Measurements from ENCODE around the gene RBM17. TPM values are rescaled to one million over a fixed set of nuclear protein-coding genes. Genes with fewer than 3 reads are reported as not detected.
A peak's percentile ranks its signal among the peaks of the same experiment; 100 is the strongest.

Gene RBM17
- total and polyA plus RNA-seq, 10 of the 15 experiments (the other 5 are each of a cell fraction or from before 2014, with no cell fraction given), result 28.4 to 181 (median 83.9) TPM

GRCh38 chr10:6144406-6145165, 55.8 kb downstream of the RBM17 start (continued):
- TF ChIP-seq ZBTB40 (IDR thresholded peaks at IDR 0.05; ENCODE audit: borderline replicate concordance) (no peak), SUPT20H (IDR thresholded peaks at IDR 0.05; ENCODE audit: borderline replicate concordance, control insufficient read depth, low read depth, low read length) (no peak), SMC3 (IDR thresholded peaks at IDR 0.05; ENCODE audit: borderline replicate concordance, low read length) (no peak), PAX5 (IDR thresholded peaks at IDR 0.05; ENCODE audit: borderline replicate concordance, low read depth, low read length) (no peak), CUX1 (IDR thresholded peaks at IDR 0.05; ENCODE audit: insufficient replicate concordance, low read depth, low read length) (no peak), FOXK2 (IDR thresholded peaks at IDR 0.05) (no peak), E4F1 (IDR thresholded peaks at IDR 0.05; ENCODE audit: borderline replicate concordance, partially characterized antibody) (no peak), ZNF274 (IDR thresholded peaks at IDR 0.05; ENCODE audit: insufficient read depth, insufficient read length) (no peak), PML (IDR thresholded peaks at IDR 0.05; ENCODE audit: low read length) (no peak; the same call in 1 of the 2 replicates), GABPA (IDR thresholded peaks at IDR 0.05; ENCODE audit: low read depth) (no peak), ATF7 (IDR thresholded peaks at IDR 0.05; ENCODE audit: low read depth) (no peak), HDAC6 (IDR thresholded peaks at IDR 0.05; ENCODE audit: unreplicated experiment) (no peak), HDGF (IDR thresholded peaks at IDR 0.05) (no peak), RELA (IDR thresholded peaks at IDR 0.05; ENCODE audit: borderline replicate concordance, partially characterized antibody) (no peak), CHD2 (IDR thresholded peaks at IDR 0.05; ENCODE audit: borderline replicate concordance, low read depth, low read length) (no peak), NFXL1 (IDR thresholded peaks at IDR 0.05; ENCODE audit: borderline replicate concordance) (no peak), BRCA1 (IDR thresholded peaks at IDR 0.05; ENCODE audit: low read depth, low read length) (no peak), NFIC (IDR thresholded peaks at IDR 0.05; ENCODE audit: low read depth, low read length) (no peak), STAT3 (IDR thresholded peaks at IDR 0.05; ENCODE audit: low read depth, low read length) (no peak), POLR2A (IDR thresholded peaks at IDR 0.05; ENCODE audit: low read depth, low read length) (peak; percentile 66)
